Measurements from ENCODE around the gene GGT5.

- TF ChIP-seq, protein P1, sequence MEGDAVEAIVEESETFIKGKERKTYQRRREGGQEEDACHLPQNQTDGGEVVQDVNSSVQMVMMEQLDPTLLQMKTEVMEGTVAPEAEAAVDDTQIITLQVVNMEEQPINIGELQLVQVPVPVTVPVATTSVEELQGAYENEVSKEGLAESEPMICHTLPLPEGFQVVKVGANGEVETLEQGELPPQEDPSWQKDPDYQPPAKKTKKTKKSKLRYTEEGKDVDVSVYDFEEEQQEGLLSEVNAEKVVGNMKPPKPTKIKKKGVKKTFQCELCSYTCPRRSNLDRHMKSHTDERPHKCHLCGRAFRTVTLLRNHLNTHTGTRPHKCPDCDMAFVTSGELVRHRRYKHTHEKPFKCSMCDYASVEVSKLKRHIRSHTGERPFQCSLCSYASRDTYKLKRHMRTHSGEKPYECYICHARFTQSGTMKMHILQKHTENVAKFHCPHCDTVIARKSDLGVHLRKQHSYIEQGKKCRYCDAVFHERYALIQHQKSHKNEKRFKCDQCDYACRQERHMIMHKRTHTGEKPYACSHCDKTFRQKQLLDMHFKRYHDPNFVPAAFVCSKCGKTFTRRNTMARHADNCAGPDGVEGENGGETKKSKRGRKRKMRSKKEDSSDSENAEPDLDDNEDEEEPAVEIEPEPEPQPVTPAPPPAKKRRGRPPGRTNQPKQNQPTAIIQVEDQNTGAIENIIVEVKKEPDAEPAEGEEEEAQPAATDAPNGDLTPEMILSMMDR (IDR thresholded peaks at IDR 0.05 in 4 of 5, conservative IDR thresholded peaks at IDR 0.05 in 1 of 5): no peak
- no peak for TF ChIP-seq POLR2A (IDR thresholded peaks at IDR 0.05)
These were observed 44.2 kb upstream of the GGT5 start for GRCh38 chr22:24289114-24289513.
